GM12878 (cell line): ENCODE results near the gene LRRN2. TPM values are rescaled to one million over a fixed set of nuclear protein-coding genes. Genes with fewer than 3 reads are reported as not detected.

Experiments
- ATAC-seq: fragments of 200-7000 bp; cut with Tn5 transposase; 3 replicates; pipeline ENCODE4 v1.9.1; 2020; ENCODE audit warnings: mild to moderate bottlenecking, moderate library complexity
- BruUV-seq: library from RNA; stranded (reverse); fragments of 400-500 nt; replicated peaks from 2 replicates; lab custom pipeline; 2021; lab: Mats Ljungman, UMichigan
- CTCF ChIA-PET: fragments of 300-600 bp; sonication (Branson Sonifier 250); formaldehyde crosslinking; extraction: SDS; loops from one replicate; lab custom pipeline; 2021; ENCODE audit warnings: inconsistent platforms; lab: Yijun Ruan, JAX
- POLR2A ChIA-PET: fragments of 350-600 bp; formaldehyde crosslinking; extraction: SDS; loops from one replicate; lab custom pipeline; 2021; ENCODE audit warnings: inconsistent platforms; lab: Charles Lee
- RAD21 ChIA-PET: fragments of 300-600 bp; sonication (Branson Sonifier 250); formaldehyde crosslinking; loops from one replicate; lab custom pipeline; 2023; ENCODE audit warnings: antibody characterized with exemption; ENCODE audit not compliant: unreplicated experiment; lab: Charles Lee
- SMC1A ChIA-PET: fragments of 300-600 bp; sonication (Branson Sonifier 250); formaldehyde crosslinking; loops from one replicate; lab custom pipeline; 2023; ENCODE audit not compliant: unreplicated experiment, uncharacterized antibody; lab: Charles Lee
- DNase-seq: peaks from one replicate; pipeline ENCODE4 v3.0.0-alpha.2; 2011; ENCODE audit warnings: low read depth, low spot score
- FAIRE-seq: peaks from 3 replicates; lab custom pipeline; 2011; peaks lifted over from hg19 to GRCh38; lab: Jason Lieb, UNC
- H2AFZ ChIP-seq: 2 replicates; pipeline ENCODE4 v1.6.0; 2011; ENCODE audit warnings: low read depth, low read length, control low read depth; ENCODE audit not compliant: control insufficient read depth
- H3K27ac ChIP-seq: 2 replicates; pipeline ENCODE4 v1.5.1; 2011; ENCODE audit warnings: control low read depth; ENCODE audit not compliant: control insufficient read depth, insufficient read depth
- H3K27me3 ChIP-seq, 2 experiments: replicated peaks in 1 of 2; 2 replicates each; pipeline versions ENCODE4 v1.6.0 to v1.6.1; 2011; ENCODE audit warnings: low read length in 1 of 2; ENCODE audit not compliant: control insufficient read depth in 2 of 2, insufficient read depth in 2 of 2
- H3K36me3 ChIP-seq, 2 experiments: 2 replicates each; pipeline ENCODE4 v1.5.1; 2011; ENCODE audit warnings: low read length in 1 of 2; ENCODE audit not compliant: control insufficient read depth in 2 of 2, insufficient read depth in 2 of 2
- H3K4me1 ChIP-seq: 2 replicates; pipeline ENCODE4 v1.6.1; 2011; ENCODE audit warnings: mild to moderate bottlenecking, low read length, moderate library complexity, mixed read lengths; ENCODE audit not compliant: control insufficient read depth, insufficient read depth
- H3K4me2 ChIP-seq: 2 replicates; pipeline ENCODE4 v1.6.0; 2011; ENCODE audit warnings: control low read depth; ENCODE audit not compliant: control insufficient read depth, insufficient read depth
- H3K4me3 ChIP-seq: fragments of 200-600 bp; sonication (generic); 2 replicates; pipeline ENCODE4 v1.5.1; 2016
- H3K79me2 ChIP-seq: 2 replicates; pipeline ENCODE4 v1.6.0; 2011; ENCODE audit warnings: low read length; ENCODE audit not compliant: control insufficient read depth, insufficient read depth
- H3K9ac ChIP-seq: 2 replicates; pipeline ENCODE4 v1.8.0; 2011; ENCODE audit warnings: low read length, control low read depth, mixed read lengths; ENCODE audit not compliant: control insufficient read depth, insufficient read depth
- H3K9me3 ChIP-seq: replicated peaks from 3 replicates; pipeline ENCODE4 v1.5.1; 2011; ENCODE audit warnings: mild to moderate bottlenecking, low read length; ENCODE audit not compliant: control insufficient read depth, insufficient read depth
- H4K20me1 ChIP-seq: 2 replicates; pipeline ENCODE4 v1.6.0; 2011; ENCODE audit not compliant: control insufficient read depth, insufficient read depth
- ASH2L ChIP-seq: fragments of 300-600, 200-600 bp; sonication (generic); IDR thresholded peaks from 2 replicates; pipeline ENCODE4 v1.6.1; 2017; ENCODE audit warnings: low read depth, mild to moderate bottlenecking, borderline replicate concordance
- BACH1 ChIP-seq: fragments of 450-650 bp; IDR thresholded peaks from 2 replicates; pipeline ENCODE4 v1.6.1; 2017; ENCODE audit warnings: mild to moderate bottlenecking, borderline replicate concordance
- BHLHE40 ChIP-seq, 2 experiments: fragments of 450-650 bp in 1 of 2; IDR thresholded peaks; 2 replicates each; pipeline ENCODE4 v1.6.1; 2011 to 2017; ENCODE audit warnings: low read depth in 2 of 2, borderline replicate concordance in 1 of 2, improper control_type of control experiment in 1 of 2, low read length in 1 of 2, mild to moderate bottlenecking in 1 of 2
- CHD2 ChIP-seq: IDR thresholded peaks from 2 replicates; pipeline ENCODE4 v1.6.1; 2011; ENCODE audit warnings: low read depth, low read length, improper control_type of control experiment, borderline replicate concordance
- CREB1 ChIP-seq: IDR thresholded peaks from 2 replicates; pipeline ENCODE4 v1.6.1; 2012; ENCODE audit warnings: low read depth, mild to moderate bottlenecking, inconsistent platforms
- EED ChIP-seq: sonication (generic); IDR thresholded peaks from 2 replicates; pipeline ENCODE4 v1.6.1; 2016; ENCODE audit warnings: antibody characterized with exemption, low read depth
- EGR1 ChIP-seq, 2 experiments: IDR thresholded peaks; 1 replicate in 1 of 2; 2 replicates in 1 of 2; pipeline ENCODE4 v1.6.1; 2011 to 2012; ENCODE audit warnings: low read depth in 2 of 2, low read length in 2 of 2, borderline replicate concordance in 1 of 2, mild to moderate bottlenecking in 1 of 2, moderate library complexity in 1 of 2
- FOXK2 ChIP-seq: fragments of 450-650 bp; IDR thresholded peaks from 2 replicates; pipeline ENCODE4 v1.6.1; 2017; ENCODE audit warnings: mild to moderate bottlenecking, moderate library complexity
- FOXM1 ChIP-seq: IDR thresholded peaks from 2 replicates; pipeline ENCODE4 v1.6.1; 2012; ENCODE audit warnings: low read depth, mild to moderate bottlenecking, inconsistent platforms, low read length, moderate library complexity
- IRF4 ChIP-seq: IDR thresholded peaks from 2 replicates; pipeline ENCODE4 v1.6.1; 2011; ENCODE audit warnings: low read depth, low read length
- JUNB ChIP-seq: IDR thresholded peaks from 2 replicates; pipeline ENCODE4 v1.6.1; 2016; ENCODE audit warnings: antibody characterized with exemption, mild to moderate bottlenecking
- KDM1A ChIP-seq: fragments of 200-600 bp; sonication (generic); IDR thresholded peaks from 2 replicates; pipeline ENCODE4 v1.6.1; 2016; ENCODE audit warnings: borderline replicate concordance
- LARP7 ChIP-seq: fragments of 450-650 bp; IDR thresholded peaks from 2 replicates; pipeline ENCODE4 v1.6.1; 2017; ENCODE audit warnings: mild to moderate bottlenecking
- MTA2 ChIP-seq: fragments of 450-650 bp; IDR thresholded peaks from 2 replicates; pipeline ENCODE4 v1.6.1; 2016; ENCODE audit warnings: low read depth, mild to moderate bottlenecking, moderate library complexity
- NFYA ChIP-seq: IDR thresholded peaks from 2 replicates; pipeline ENCODE4 v1.6.1; 2011; ENCODE audit warnings: low read depth, mild to moderate bottlenecking, low read length, improper control_type of control experiment, borderline replicate concordance
- RBBP5 ChIP-seq: fragments of 200-600 bp; sonication (generic); conservative IDR thresholded peaks from 2 replicates; pipeline ENCODE4 v1.6.1; 2016
- RFX5 ChIP-seq: IDR thresholded peaks from 2 replicates; pipeline ENCODE4 v1.6.1; 2011; ENCODE audit warnings: low read depth, low read length, improper control_type of control experiment
- SMARCA5 ChIP-seq: fragments of 450-650 bp; IDR thresholded peaks from 2 replicates; pipeline ENCODE4 v1.6.1; 2017; ENCODE audit warnings: mild to moderate bottlenecking
- SMC3 ChIP-seq: IDR thresholded peaks from 2 replicates; pipeline ENCODE4 v1.6.1; 2011; ENCODE audit warnings: low read length, improper control_type of control experiment, borderline replicate concordance
- TCF7 ChIP-seq: IDR thresholded peaks from 2 replicates; pipeline ENCODE4 v1.6.1; 2014; ENCODE audit warnings: antibody characterized with exemption, borderline replicate concordance
- ZNF217 ChIP-seq: fragments of 450-650 bp; IDR thresholded peaks from 2 replicates; pipeline ENCODE4 v1.6.1; 2017; ENCODE audit warnings: antibody characterized with exemption, mild to moderate bottlenecking
- ZNF24 ChIP-seq: fragments of 450-650 bp; IDR thresholded peaks from 2 replicates; pipeline ENCODE4 v1.6.1; 2017; ENCODE audit warnings: antibody characterized with exemption, mild to moderate bottlenecking
- ZNF384 ChIP-seq: IDR thresholded peaks from 2 replicates; pipeline ENCODE4 v1.6.1; 2012; ENCODE audit warnings: low read depth, mild to moderate bottlenecking, low read length, improper control_type of control experiment, borderline replicate concordance
- WGBS: methylation state at CpG from one replicate; pipeline ENCODE4 v1.1.6; 2016; ENCODE audit warnings: low lambda C conversion rate; ENCODE audit not compliant: insufficient replicate concordance, insufficient coverage; ENCODE audit errors: missing lambda C conversion rate; 5-methylcytosine and 5-hydroxymethylcytosine counted together
- in situ Hi-C: fragments of 300-500 bp; cut with MboI; formaldehyde crosslinking; loops from 9 replicates; pipeline ENCODE4 v1.14.3; 2018; ENCODE audit warnings: mixed read lengths
- intact Hi-C: fragments of 100-400 bp; cut with micrococcal nuclease; formaldehyde crosslinking; loops from one replicate; pipeline ENCODE4 v1.14.2; 2022; ENCODE audit not compliant: unreplicated experiment
- polyA plus RNA-seq, 11 experiments: library from polyadenylated mRNA; depleted of rRNA in 4 of 11; unstranded in 6 of 11; stranded (reverse) in 5 of 11; fragments of >200 nt; fragmentation: Nextera tagmentation in 4 of 11; fragmentation: Illumina TruSeq in 1 of 11; extraction: Ambion mirVana in 4 of 11; extraction: Trizol in 1 of 11; gene quantifications; 1 replicate in 1 of 11; 2 replicates in 10 of 11; pipeline versions ENCODE4 v1.2.1 to v1.2.3, GENCODE V29; 2011 to 2016; ENCODE audit warnings: inconsistent platforms in 2 of 11, missing spikeins in 2 of 11, low read depth in 1 of 11
- total RNA-seq, 4 experiments: library from RNA; depleted of rRNA in 3 of 4; stranded (reverse); fragments of >200 nt in 3 of 4; fragmentation: Illumina TruSeq in 1 of 4; extraction: Trizol in 1 of 4; gene quantifications; 2 replicates each; pipeline versions ENCODE4 v1.2.1 to v1.2.3, GENCODE V29; 2013 to 2021
- TF ChIP-seq, protein P1 (sequence below): IDR thresholded peaks from 2 replicates; pipeline ENCODE4 v1.6.1; 2012; ENCODE audit warnings: mild to moderate bottlenecking, low read depth, low read length

The LRRN2 gene
- total and polyA plus RNA-seq, 10 of the 15 experiments (the other 5 are each of a cell fraction or from before 2014, with no cell fraction given), result not detected

DNA sequence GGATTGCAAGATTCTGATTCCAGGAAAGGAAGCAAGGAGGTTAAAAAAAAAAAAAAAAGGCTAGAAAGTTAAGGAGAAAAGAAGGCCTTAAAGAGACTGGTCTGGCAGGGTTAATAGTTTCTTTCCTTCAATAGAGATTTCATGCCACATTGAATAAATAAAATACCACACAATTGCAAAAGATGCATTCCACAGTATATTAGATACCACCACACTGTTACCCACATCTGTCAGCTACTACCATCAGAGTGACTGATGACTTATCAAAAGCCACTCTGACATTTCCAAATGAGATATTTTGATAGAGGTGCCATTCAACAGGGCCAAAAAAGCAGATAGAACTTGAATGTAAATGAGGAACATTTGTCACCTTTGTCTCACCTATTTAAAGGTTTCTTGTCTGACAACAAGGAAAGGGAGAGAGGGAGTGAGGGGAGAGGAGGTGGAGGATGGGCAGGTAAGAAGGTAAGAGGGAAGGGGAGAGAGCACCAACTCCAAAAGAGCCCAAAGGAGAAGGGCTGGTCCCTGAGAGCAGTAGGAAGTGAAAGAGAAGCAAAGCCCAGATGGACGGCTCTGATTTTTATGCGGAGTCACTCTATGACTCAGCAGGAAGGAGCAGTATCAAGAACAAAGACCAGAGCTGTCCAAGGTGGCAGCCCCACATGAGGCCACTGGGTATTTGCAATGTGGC, 38.3 kb downstream of the LRRN2 start:
- intact Hi-C loops, result no loop called here
- FAIRE-seq, result peak; percentile 71
- no TSS peak for BruUV-seq
- TF ChIP-seq BHLHE40 (IDR thresholded peaks at IDR 0.05; ENCODE audit: borderline replicate concordance in 1 of 2, low read depth in 2 of 2, low read length in 1 of 2), result no peak
- TF ChIP-seq, protein P1, sequence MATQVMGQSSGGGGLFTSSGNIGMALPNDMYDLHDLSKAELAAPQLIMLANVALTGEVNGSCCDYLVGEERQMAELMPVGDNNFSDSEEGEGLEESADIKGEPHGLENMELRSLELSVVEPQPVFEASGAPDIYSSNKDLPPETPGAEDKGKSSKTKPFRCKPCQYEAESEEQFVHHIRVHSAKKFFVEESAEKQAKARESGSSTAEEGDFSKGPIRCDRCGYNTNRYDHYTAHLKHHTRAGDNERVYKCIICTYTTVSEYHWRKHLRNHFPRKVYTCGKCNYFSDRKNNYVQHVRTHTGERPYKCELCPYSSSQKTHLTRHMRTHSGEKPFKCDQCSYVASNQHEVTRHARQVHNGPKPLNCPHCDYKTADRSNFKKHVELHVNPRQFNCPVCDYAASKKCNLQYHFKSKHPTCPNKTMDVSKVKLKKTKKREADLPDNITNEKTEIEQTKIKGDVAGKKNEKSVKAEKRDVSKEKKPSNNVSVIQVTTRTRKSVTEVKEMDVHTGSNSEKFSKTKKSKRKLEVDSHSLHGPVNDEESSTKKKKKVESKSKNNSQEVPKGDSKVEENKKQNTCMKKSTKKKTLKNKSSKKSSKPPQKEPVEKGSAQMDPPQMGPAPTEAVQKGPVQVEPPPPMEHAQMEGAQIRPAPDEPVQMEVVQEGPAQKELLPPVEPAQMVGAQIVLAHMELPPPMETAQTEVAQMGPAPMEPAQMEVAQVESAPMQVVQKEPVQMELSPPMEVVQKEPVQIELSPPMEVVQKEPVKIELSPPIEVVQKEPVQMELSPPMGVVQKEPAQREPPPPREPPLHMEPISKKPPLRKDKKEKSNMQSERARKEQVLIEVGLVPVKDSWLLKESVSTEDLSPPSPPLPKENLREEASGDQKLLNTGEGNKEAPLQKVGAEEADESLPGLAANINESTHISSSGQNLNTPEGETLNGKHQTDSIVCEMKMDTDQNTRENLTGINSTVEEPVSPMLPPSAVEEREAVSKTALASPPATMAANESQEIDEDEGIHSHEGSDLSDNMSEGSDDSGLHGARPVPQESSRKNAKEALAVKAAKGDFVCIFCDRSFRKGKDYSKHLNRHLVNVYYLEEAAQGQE, result peak; percentile 97
- no peak for TF ChIP-seq FOXK2
- TF ChIP-seq BACH1, result peak; percentile 99
- TF ChIP-seq ZNF217, result no peak
- no peak for TF ChIP-seq ZNF384
- TF ChIP-seq RBBP5, result no peak
- TF ChIP-seq ASH2L, result no peak
- no peak for TF ChIP-seq KDM1A
- TF ChIP-seq RFX5, result no peak
- no peak for TF ChIP-seq CHD2
- TF ChIP-seq EGR1 (IDR thresholded peaks at IDR 0.05; ENCODE audit: borderline replicate concordance in 1 of 2, low read depth in 2 of 2, low read length in 2 of 2), result peak in 1 of 2 experiments; percentile 45; a peak in 1 of 3 replicates
- TF ChIP-seq IRF4, result peak; percentile 86
- TF ChIP-seq CREB1, result no peak
- TF ChIP-seq MTA2, result no peak
- TF ChIP-seq TCF7, result peak; percentile 99
- TF ChIP-seq ZNF24, result no peak
- no peak for TF ChIP-seq LARP7
- 0 out of 2 replicates have a peak, but pooled peaks have one; percentile 20 for TF ChIP-seq EED
- TF ChIP-seq FOXM1, result no peak
- no peak for TF ChIP-seq SMARCA5
- TF ChIP-seq SMC3, result no peak
- peak; percentile 87 for TF ChIP-seq JUNB
- no peak for TF ChIP-seq NFYA

More for the DNA sequence above, 38.3 kb downstream of the LRRN2 start:
- H2AFZ ChIP-seq, result no peak overlapping the region
- ATAC-seq (peak; percentile 93), DNase-seq (peak; percentile 5)
- H3K79me2 ChIP-seq, result no peaks in the 10 kb centered on the region
- H3K9ac ChIP-seq, result no peak overlapping the region
- ChIA-PET CTCF (interaction anchor here (1.4 to 2.1 kb wide), 2 partner anchors 81 to 159 kb away, joined by 3 to 7 read pairs; no protein-coding TSS in a partner anchor), POLR2A (interaction anchor here (0.8 kb wide), 1 partner anchor 51 kb away, joined by 4 read pairs; no protein-coding TSS in a partner anchor), SMC1A (interaction anchor here (1.0 kb wide), 2 partner anchors 20 to 117 kb away, joined by 3 to 4 read pairs; no protein-coding TSS in a partner anchor), RAD21 (no interaction called here)
- H3K4me3 ChIP-seq, result no peak overlapping the region
- no peak overlapping the region for H3K27ac ChIP-seq
- H3K27me3 ChIP-seq, result peaks cover 0 to 5% of the 10 kb centered on the region in 2 experiments; a peak in 3 of 4 replicates
- in situ Hi-C loops, result no loop called here
- no peak overlapping the region for H3K4me2 ChIP-seq
- H3K36me3 ChIP-seq, result no peaks in the 10 kb centered on the region
- H4K20me1 ChIP-seq, result no peaks in the 10 kb centered on the region
- no peaks in the 10 kb centered on the region for H3K9me3 ChIP-seq
- 19% methylated on average over 2 of the region's 2 CpGs for WGBS
- H3K4me1 ChIP-seq, result no peaks in the 10 kb centered on the region; the same call in 1 of the 2 replicates
